Keratinocyte (primary cell): ENCODE measurements around the gene C19orf73. TPM values are rescaled to one million over a fixed set of nuclear protein-coding genes. Genes with fewer than 3 reads are reported as not detected.

Source experiments
- DNase-seq: peaks from one replicate; pipeline ENCODE4 v3.0.0-alpha.2; 2011; ENCODE audit warnings: low read depth, missing footprints, low spot score
- FAIRE-seq: peaks from 2 replicates; lab custom pipeline; 2011; peaks lifted over from hg19 to GRCh38; lab: Jason Lieb, UNC
- H2AFZ ChIP-seq: 2 replicates; pipeline ENCODE4 v1.6.0; 2012; ENCODE audit warnings: low read length, control low read depth, inconsistent platforms; ENCODE audit not compliant: control insufficient read depth
- H3K27ac ChIP-seq: 2 replicates; pipeline ENCODE4 v1.5.1; 2011; ENCODE audit warnings: low read length; ENCODE audit not compliant: control insufficient read depth, insufficient read depth
- H3K27me3 ChIP-seq: 3 replicates; pipeline ENCODE4 v1.6.0; 2011; ENCODE audit warnings: low read length; ENCODE audit not compliant: control insufficient read depth, insufficient read depth; ENCODE audit errors: extremely low read depth
- H3K36me3 ChIP-seq, 2 experiments: 2 replicates in 1 of 2; 3 replicates in 1 of 2; pipeline ENCODE4 v1.5.1; 2011; ENCODE audit warnings: low read length in 2 of 2, mild to moderate bottlenecking in 1 of 2; ENCODE audit not compliant: control insufficient read depth in 2 of 2, insufficient read depth in 2 of 2; ENCODE audit errors: extremely low read depth in 1 of 2
- H3K4me1 ChIP-seq: 3 replicates; pipeline ENCODE4 v1.5.1; 2011; ENCODE audit warnings: low read length; ENCODE audit not compliant: control insufficient read depth, insufficient read depth; ENCODE audit errors: extremely low read depth
- H3K4me2 ChIP-seq: 3 replicates; pipeline ENCODE4 v1.6.0; 2011; ENCODE audit warnings: low read depth, low read length; ENCODE audit not compliant: control insufficient read depth, insufficient read depth; ENCODE audit errors: extremely low read depth
- H3K4me3 ChIP-seq, 3 experiments: fragments of 200-600 bp in 1 of 3; sonication (generic) in 1 of 3; 2 replicates in 2 of 3; 3 replicates in 1 of 3; pipeline ENCODE4 v1.5.1; 2011 to 2016; ENCODE audit warnings: low read length in 3 of 3, mild to moderate bottlenecking in 3 of 3, control low read depth in 2 of 3, inconsistent platforms in 1 of 3, low read depth in 1 of 3, mixed read lengths in 1 of 3, mixed run types in 1 of 3, moderate library complexity in 1 of 3; ENCODE audit not compliant: control insufficient read depth in 2 of 3, insufficient read depth in 2 of 3; ENCODE audit errors: extremely low read depth in 1 of 3
- H3K79me2 ChIP-seq: 2 replicates; pipeline ENCODE4 v1.6.0; 2012; ENCODE audit warnings: low read length; ENCODE audit not compliant: control insufficient read depth, insufficient read depth
- H3K9ac ChIP-seq: 3 replicates; pipeline ENCODE4 v1.6.0; 2011; ENCODE audit warnings: low read length; ENCODE audit not compliant: control insufficient read depth, insufficient read depth; ENCODE audit errors: extremely low read depth
- H3K9me1 ChIP-seq: 3 replicates; pipeline ENCODE4 v1.6.0; 2011; ENCODE audit warnings: low read length; ENCODE audit not compliant: control insufficient read depth, insufficient read depth; ENCODE audit errors: extremely low read depth
- H3K9me3 ChIP-seq: 2 replicates; pipeline ENCODE4 v1.5.1; 2012; ENCODE audit warnings: low read depth, low read length; ENCODE audit not compliant: control insufficient read depth
- H4K20me1 ChIP-seq: 3 replicates; pipeline ENCODE4 v1.6.0; 2011; ENCODE audit warnings: low read length; ENCODE audit not compliant: control insufficient read depth, insufficient read depth; ENCODE audit errors: extremely low read depth
- EZH2 ChIP-seq: IDR thresholded peaks from one replicate; pipeline ENCODE4 v1.6.1; 2012; ENCODE audit warnings: inconsistent platforms, mild to moderate bottlenecking, low read length, moderate library complexity
- dilution Hi-C: fragments of 300-500 bp; cut with MboI; formaldehyde crosslinking; loops from one replicate; pipeline ENCODE4 v1.7.0; 2020; ENCODE audit warnings: low sequenced_read_pairs; ENCODE audit not compliant: extremely low pct_ligation_motif_present
- polyA plus RNA-seq, 5 experiments: library from polyadenylated mRNA; depleted of rRNA in 3 of 5; stranded (reverse) in 3 of 5; stranded (forward) in 1 of 5; unstranded in 1 of 5; fragments of >200 nt; gene quantifications; 1 replicate in 1 of 5; 2 replicates in 3 of 5; 3 replicates in 1 of 5; pipeline versions ENCODE4 v1.2.1 to v1.2.3, GENCODE V29; 2011 to 2012; ENCODE audit warnings: missing spikeins in 2 of 5, low read depth in 1 of 5, low replicate concordance in 1 of 5
- TF ChIP-seq, protein P1 (sequence below), 3 experiments: IDR thresholded peaks in 1 of 3; conservative IDR thresholded peaks in 1 of 3; optimal IDR thresholded peaks in 1 of 3; 2 replicates in 2 of 3; 3 replicates in 1 of 3; pipeline versions ENCODE3 to v1.5.1; 2011; ENCODE audit warnings: low read length in 3 of 3, mild to moderate bottlenecking in 3 of 3, moderate library complexity in 2 of 3, control low read depth in 1 of 3, inconsistent platforms in 1 of 3; ENCODE audit not compliant: insufficient read depth in 2 of 3; ENCODE audit errors: extremely low read depth in 1 of 3

C19orf73 gene
- polyA plus RNA-seq, 1 donor (not counting 4 experiments of a cell fraction or from before 2014, with no cell fraction given), result 0.71 TPM

DNA sequence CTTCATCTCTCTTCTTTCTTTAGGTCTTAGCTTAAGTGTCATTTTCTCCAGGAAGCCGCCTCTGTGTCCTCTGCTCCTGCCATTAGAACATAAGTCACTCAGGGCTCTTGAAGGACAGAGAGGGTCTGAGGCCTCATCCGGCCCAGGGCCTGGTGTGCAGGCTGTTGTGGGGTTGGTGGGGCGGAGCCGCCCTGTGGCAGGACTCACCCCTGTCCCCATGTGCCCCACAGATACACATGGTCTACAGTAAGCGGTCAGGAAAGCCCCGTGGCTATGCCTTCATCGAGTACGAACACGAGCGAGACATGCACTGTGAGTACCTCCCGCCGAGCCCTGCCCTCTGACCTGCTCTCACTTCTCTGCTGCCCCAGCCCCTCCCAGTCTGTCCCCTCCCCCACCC is 17.8 kb downstream of the C19orf73 start:
- H3K4me2 ChIP-seq, result no peak overlapping the region
- no peak overlapping the region for H3K4me3 ChIP-seq
- H3K79me2 ChIP-seq, result peaks cover 34% of the 10 kb centered on the region
- no peak overlapping the region for H3K27ac ChIP-seq
- TF ChIP-seq, protein P1, sequence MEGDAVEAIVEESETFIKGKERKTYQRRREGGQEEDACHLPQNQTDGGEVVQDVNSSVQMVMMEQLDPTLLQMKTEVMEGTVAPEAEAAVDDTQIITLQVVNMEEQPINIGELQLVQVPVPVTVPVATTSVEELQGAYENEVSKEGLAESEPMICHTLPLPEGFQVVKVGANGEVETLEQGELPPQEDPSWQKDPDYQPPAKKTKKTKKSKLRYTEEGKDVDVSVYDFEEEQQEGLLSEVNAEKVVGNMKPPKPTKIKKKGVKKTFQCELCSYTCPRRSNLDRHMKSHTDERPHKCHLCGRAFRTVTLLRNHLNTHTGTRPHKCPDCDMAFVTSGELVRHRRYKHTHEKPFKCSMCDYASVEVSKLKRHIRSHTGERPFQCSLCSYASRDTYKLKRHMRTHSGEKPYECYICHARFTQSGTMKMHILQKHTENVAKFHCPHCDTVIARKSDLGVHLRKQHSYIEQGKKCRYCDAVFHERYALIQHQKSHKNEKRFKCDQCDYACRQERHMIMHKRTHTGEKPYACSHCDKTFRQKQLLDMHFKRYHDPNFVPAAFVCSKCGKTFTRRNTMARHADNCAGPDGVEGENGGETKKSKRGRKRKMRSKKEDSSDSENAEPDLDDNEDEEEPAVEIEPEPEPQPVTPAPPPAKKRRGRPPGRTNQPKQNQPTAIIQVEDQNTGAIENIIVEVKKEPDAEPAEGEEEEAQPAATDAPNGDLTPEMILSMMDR (optimal IDR thresholded peaks at IDR 0.05 in 1 of 3, IDR thresholded peaks at IDR 0.05 in 1 of 3, conservative IDR thresholded peaks at IDR 0.05 in 1 of 3; ENCODE audit: extremely low read depth in 1 of 3, insufficient read depth in 2 of 3, low read length in 3 of 3), result no peak
- TF ChIP-seq EZH2, result no peak
- peaks cover 39 to 47% of the 10 kb centered on the region in 2 experiments for H3K36me3 ChIP-seq
- H3K9ac ChIP-seq, result no peak overlapping the region
- no peaks in the 10 kb centered on the region for H3K9me1 ChIP-seq
- peaks cover 23% of the 10 kb centered on the region for H4K20me1 ChIP-seq
- H2AFZ ChIP-seq, result no peak overlapping the region
- H3K9me3 ChIP-seq, result no peaks in the 10 kb centered on the region
- DNase-seq, result no peak
- dilution Hi-C loops, result no loop called here
- no peaks in the 10 kb centered on the region for H3K4me1 ChIP-seq
- no peak for FAIRE-seq
- H3K27me3 ChIP-seq, result no peaks in the 10 kb centered on the region

DNA sequence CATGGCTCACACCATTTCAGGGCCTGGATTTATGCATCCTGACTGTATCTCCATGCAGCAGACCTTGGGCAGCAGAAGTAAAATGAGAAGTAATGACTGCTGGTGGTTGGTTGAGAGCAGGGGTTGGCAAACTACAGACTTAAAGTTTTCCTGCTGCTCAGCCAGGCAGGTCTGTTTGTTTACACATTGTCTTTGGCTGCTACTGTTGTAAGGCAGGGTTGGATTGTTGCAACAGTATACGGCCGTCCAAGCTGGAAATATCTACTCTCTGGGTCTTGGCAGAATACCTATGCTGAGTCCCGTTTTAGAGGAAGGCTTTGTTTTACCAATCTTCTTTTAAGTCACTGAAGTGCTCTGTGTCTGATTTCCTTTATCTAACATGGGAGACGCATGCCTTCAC is 20.1 kb downstream of the C19orf73 start:
- H3K9ac ChIP-seq, result no peak overlapping the region
- dilution Hi-C loops, result no loop called here
- H3K4me1 ChIP-seq, result no peaks in the 10 kb centered on the region
- H3K27ac ChIP-seq, result no peak overlapping the region
- H3K27me3 ChIP-seq, result no peaks in the 10 kb centered on the region
- H4K20me1 ChIP-seq, result peaks cover 24% of the 10 kb centered on the region
- H3K4me2 ChIP-seq, result no peak overlapping the region
- FAIRE-seq (no peak), DNase-seq (no peak)
- peaks cover 54% of the 10 kb centered on the region for H3K79me2 ChIP-seq
- H3K36me3 ChIP-seq, result peaks cover 38 to 41% of the 10 kb centered on the region in 2 experiments
- H2AFZ ChIP-seq, result no peak overlapping the region
- no peak overlapping the region for H3K4me3 ChIP-seq
- H3K9me3 ChIP-seq, result no peaks in the 10 kb centered on the region
- H3K9me1 ChIP-seq, result no peaks in the 10 kb centered on the region
- TF ChIP-seq, protein P1 (optimal IDR thresholded peaks at IDR 0.05 in 1 of 3, IDR thresholded peaks at IDR 0.05 in 1 of 3, conservative IDR thresholded peaks at IDR 0.05 in 1 of 3; ENCODE audit: extremely low read depth in 1 of 3, insufficient read depth in 2 of 3, low read length in 3 of 3), result no peak
- no peak for TF ChIP-seq EZH2
